Measurements from ENCODE around the gene HBEGF. TPM values are rescaled to one million over a fixed set of nuclear protein-coding genes. Genes with fewer than 3 reads are reported as not detected.

Gene HBEGF
- total and polyA plus RNA-seq, 10 of the 15 experiments (the other 5 are each of a cell fraction or from before 2014, with no cell fraction given) = 0.87 to 3.1 (median 2.1) TPM

- H2AFZ ChIP-seq (ENCODE audit: control insufficient read depth, low read depth, low read length) = no peak overlapping the region
- H3K4me2 ChIP-seq (ENCODE audit: control insufficient read depth, insufficient read depth) = no peak overlapping the region
- no peak for TF ChIP-seq FOXK2 (IDR thresholded peaks at IDR 0.05)
- TF ChIP-seq, protein P1, sequence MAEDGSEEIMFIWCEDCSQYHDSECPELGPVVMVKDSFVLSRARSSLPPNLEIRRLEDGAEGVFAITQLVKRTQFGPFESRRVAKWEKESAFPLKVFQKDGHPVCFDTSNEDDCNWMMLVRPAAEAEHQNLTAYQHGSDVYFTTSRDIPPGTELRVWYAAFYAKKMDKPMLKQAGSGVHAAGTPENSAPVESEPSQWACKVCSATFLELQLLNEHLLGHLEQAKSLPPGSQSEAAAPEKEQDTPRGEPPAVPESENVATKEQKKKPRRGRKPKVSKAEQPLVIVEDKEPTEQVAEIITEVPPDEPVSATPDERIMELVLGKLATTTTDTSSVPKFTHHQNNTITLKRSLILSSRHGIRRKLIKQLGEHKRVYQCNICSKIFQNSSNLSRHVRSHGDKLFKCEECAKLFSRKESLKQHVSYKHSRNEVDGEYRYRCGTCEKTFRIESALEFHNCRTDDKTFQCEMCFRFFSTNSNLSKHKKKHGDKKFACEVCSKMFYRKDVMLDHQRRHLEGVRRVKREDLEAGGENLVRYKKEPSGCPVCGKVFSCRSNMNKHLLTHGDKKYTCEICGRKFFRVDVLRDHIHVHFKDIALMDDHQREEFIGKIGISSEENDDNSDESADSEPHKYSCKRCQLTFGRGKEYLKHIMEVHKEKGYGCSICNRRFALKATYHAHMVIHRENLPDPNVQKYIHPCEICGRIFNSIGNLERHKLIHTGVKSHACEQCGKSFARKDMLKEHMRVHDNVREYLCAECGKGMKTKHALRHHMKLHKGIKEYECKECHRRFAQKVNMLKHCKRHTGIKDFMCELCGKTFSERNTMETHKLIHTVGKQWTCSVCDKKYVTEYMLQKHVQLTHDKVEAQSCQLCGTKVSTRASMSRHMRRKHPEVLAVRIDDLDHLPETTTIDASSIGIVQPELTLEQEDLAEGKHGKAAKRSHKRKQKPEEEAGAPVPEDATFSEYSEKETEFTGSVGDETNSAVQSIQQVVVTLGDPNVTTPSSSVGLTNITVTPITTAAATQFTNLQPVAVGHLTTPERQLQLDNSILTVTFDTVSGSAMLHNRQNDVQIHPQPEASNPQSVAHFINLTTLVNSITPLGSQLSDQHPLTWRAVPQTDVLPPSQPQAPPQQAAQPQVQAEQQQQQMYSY (CRISPR knock-in tag; IDR thresholded peaks at IDR 0.05) = no peak
- TF ChIP-seq CREB1 (IDR thresholded peaks at IDR 0.05; ENCODE audit: low read depth) = no peak
- TF ChIP-seq MEF2A (IDR thresholded peaks at IDR 0.05; ENCODE audit: insufficient read depth, low read depth, low read length) = no peak
- TF ChIP-seq RBBP5 (conservative IDR thresholded peaks at IDR 0.05) = no peak
- TF ChIP-seq HDGF (IDR thresholded peaks at IDR 0.05) = no peak
- TF ChIP-seq SUZ12 (IDR thresholded peaks at IDR 0.05; ENCODE audit: unreplicated experiment) = no peak
- TF ChIP-seq, protein P2, sequence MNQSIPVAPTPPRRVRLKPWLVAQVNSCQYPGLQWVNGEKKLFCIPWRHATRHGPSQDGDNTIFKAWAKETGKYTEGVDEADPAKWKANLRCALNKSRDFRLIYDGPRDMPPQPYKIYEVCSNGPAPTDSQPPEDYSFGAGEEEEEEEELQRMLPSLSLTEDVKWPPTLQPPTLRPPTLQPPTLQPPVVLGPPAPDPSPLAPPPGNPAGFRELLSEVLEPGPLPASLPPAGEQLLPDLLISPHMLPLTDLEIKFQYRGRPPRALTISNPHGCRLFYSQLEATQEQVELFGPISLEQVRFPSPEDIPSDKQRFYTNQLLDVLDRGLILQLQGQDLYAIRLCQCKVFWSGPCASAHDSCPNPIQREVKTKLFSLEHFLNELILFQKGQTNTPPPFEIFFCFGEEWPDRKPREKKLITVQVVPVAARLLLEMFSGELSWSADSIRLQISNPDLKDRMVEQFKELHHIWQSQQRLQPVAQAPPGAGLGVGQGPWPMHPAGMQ (IDR thresholded peaks at IDR 0.05; ENCODE audit: borderline replicate concordance) = no peak
- TF ChIP-seq, protein P3, sequence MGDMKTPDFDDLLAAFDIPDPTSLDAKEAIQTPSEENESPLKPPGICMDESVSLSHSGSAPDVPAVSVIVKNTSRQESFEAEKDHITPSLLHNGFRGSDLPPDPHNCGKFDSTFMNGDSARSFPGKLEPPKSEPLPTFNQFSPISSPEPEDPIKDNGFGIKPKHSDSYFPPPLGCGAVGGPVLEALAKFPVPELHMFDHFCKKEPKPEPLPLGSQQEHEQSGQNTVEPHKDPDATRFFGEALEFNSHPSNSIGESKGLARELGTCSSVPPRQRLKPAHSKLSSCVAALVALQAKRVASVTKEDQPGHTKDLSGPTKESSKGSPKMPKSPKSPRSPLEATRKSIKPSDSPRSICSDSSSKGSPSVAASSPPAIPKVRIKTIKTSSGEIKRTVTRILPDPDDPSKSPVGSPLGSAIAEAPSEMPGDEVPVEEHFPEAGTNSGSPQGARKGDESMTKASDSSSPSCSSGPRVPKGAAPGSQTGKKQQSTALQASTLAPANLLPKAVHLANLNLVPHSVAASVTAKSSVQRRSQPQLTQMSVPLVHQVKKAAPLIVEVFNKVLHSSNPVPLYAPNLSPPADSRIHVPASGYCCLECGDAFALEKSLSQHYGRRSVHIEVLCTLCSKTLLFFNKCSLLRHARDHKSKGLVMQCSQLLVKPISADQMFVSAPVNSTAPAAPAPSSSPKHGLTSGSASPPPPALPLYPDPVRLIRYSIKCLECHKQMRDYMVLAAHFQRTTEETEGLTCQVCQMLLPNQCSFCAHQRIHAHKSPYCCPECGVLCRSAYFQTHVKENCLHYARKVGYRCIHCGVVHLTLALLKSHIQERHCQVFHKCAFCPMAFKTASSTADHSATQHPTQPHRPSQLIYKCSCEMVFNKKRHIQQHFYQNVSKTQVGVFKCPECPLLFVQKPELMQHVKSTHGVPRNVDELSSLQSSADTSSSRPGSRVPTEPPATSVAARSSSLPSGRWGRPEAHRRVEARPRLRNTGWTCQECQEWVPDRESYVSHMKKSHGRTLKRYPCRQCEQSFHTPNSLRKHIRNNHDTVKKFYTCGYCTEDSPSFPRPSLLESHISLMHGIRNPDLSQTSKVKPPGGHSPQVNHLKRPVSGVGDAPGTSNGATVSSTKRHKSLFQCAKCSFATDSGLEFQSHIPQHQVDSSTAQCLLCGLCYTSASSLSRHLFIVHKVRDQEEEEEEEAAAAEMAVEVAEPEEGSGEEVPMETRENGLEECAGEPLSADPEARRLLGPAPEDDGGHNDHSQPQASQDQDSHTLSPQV (IDR thresholded peaks at IDR 0.05) = no peak
- DNase-seq (ENCODE audit: low read depth, low spot score) = no peak
- no peak overlapping the region for H3K9ac ChIP-seq (ENCODE audit: control insufficient read depth, insufficient read depth, low read length)
- no peaks in the 10 kb centered on the region for H4K20me1 ChIP-seq (ENCODE audit: control insufficient read depth, insufficient read depth)
- H3K4me3 ChIP-seq = no peak overlapping the region
- SMC1A ChIA-PET (ENCODE audit: uncharacterized antibody, unreplicated experiment) = no interaction called here
- no peaks in the 10 kb centered on the region for H3K79me2 ChIP-seq (ENCODE audit: control insufficient read depth, insufficient read depth, low read length)
- in situ Hi-C loops (cut with MboI) (no loop called here), intact Hi-C loops (cut with micrococcal nuclease; ENCODE audit: unreplicated experiment) (no loop called here)
- no peak for FAIRE-seq
- 95% methylated on average over 1 of the region's 1 CpG for WGBS (ENCODE audit: insufficient coverage, insufficient replicate concordance, low lambda C conversion rate, missing lambda C conversion rate)
- POLR2A ChIA-PET = no interaction called here
- CTCF ChIA-PET = interaction anchor here (1.0 kb wide), 1 partner anchor 28 kb away, joined by 4 read pairs; no protein-coding TSS in a partner anchor
- BruUV-seq (replicated peaks) = no TSS peak
- no peaks in the 10 kb centered on the region for H3K4me1 ChIP-seq (ENCODE audit: control insufficient read depth, insufficient read depth, low read length)
- RAD21 ChIA-PET (ENCODE audit: unreplicated experiment) = no interaction called here
- H3K9me3 ChIP-seq (replicated peaks; ENCODE audit: control insufficient read depth, insufficient read depth, low read length) = no peaks in the 10 kb centered on the region
- H3K27ac ChIP-seq (ENCODE audit: control insufficient read depth, insufficient read depth) = no peak overlapping the region
- ATAC-seq = no peak
- no peaks in the 10 kb centered on the region for H3K27me3 ChIP-seq (replicated peaks in 1 of 2; ENCODE audit: control insufficient read depth in 2 of 2, insufficient read depth in 2 of 2, low read length in 1 of 2)
- H3K36me3 ChIP-seq (ENCODE audit: control insufficient read depth in 2 of 2, insufficient read depth in 2 of 2, low read length in 1 of 2) = no peaks in the 10 kb centered on the region
These were observed 45.3 kb upstream of the HBEGF start for GRCh38 chr5:140391732-140392131.

Data from GM12878 (cell line).